SIG-M5 treated with dmso at 0.1 percent for 504 hours (cell line): ENCODE measurements around the gene OGFOD2.
A peak's percentile ranks its signal among the peaks of the same experiment; 100 is the strongest.

ENCODE experiments used
- DNase-seq: peaks from one replicate; lab custom pipeline; 2025; ENCODE audit not compliant: unreplicated experiment; lab: John Stamatoyannopoulos, UW

OGFOD2 gene

GRCh38 chr12:122976648-122976975, 1.6 kb downstream of the OGFOD2 start:
- DNase-seq, result no peak

DNA sequence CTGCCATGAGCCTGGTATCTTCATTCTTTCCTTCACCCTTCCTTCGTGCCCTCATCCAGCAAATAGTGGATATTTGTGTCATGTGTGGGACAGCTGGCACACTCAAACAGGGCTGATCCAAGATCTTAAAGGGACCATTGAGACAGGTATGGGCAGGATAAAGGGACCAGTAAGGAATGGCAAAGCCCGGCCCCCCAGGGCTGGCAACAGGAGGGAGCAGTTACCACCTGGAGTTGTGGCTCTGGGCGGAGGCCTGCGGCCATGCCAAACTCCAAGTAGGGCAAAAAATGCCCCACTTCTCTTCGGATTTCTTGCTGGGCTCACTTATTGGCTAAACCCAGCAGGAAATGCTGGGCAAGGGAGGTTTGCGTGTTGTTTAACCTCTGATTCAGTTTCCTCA, 2.1 kb downstream of the OGFOD2 start:
- DNase-seq, result no peak

DNA sequence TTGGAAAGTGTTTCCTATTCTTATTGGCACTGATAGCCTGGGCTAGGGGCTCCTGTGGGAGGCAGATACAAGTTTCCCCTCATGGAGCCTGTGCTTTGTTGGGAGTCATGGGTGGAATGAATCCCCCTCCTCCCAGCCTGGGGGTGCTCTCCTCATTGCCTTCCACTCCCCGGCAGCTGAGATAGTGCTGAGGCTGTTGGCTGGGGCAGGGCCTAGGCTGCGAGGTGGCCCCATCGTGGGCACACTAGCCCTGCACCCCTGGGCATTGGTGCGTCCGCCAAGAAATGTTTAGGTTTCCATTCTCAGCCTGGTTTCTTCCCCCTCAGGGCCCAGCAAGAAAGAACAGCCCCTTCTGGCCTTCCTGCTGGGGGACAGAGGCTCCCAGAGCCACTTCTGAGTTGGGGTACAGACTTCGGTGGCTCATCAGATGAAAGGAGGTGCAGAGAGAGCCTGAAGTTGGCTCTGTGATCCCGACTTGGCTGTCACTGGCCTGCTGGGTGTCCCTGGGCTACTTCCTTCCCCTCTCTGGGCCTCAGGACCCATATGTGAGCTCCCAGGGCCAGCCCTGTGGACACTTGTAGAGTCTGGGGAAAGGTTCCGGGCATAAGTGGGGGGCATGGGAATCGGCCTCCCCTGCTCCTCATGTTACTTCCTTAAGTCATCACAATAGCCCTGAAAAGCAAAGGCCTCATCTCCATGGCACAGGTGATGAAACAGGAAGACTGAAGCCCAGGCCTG, 2.8 kb downstream of the OGFOD2 start:
- no peak for DNase-seq

- DNase-seq, result no peak
Observed at GRCh38 chr12:122978507-122978955, 3.5 kb downstream of the OGFOD2 start.

DNA sequence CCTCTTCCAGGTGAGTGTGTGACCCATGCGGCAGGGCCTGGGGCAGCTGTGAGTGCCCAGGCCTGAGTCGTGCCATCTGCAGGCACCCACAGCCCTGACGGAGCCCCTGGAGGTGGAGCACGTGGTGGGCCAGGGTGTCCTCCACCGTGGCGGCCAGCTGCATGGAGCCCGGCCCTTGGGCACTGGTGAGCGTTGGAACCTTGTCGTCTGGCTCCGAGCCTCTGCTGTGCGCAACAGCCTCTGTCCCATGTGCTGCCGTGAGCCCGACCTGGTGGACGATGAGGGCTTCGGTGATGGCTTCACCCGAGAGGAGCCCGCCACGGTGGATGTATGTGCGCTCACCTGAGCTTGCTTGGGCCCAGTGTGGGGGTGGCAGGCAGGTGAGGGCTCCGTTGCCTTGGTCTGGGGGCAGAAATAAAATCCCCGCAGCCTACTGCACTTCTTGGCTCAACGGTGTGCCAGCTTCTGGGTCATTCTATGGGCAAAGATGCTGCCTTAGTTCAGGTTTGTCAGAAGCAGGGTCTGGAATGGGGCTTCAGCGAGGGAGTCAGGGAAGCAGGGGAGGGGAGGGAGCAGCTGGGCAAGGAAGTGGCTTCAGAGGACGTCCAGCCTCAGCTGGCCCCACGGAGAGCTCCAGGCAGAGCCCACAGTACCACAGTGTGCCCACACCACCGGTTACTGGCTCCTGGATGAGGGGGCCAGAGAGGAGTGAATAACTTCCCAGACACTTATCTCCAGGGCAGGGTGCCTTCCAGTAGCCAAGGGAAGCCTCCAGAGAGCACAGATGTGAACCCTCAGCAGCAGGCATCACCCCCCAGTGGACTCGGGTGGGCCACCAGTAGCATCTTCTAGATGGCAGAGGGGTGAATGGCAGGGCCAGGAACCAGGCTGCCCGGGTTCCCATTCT, 4.2 kb downstream of the OGFOD2 start:
- no peak for DNase-seq

GRCh38 chr12:122979908-122980182, 4.8 kb downstream of the OGFOD2 start:
- DNase-seq, result no peak

- peak; percentile 51 for DNase-seq
Observed at GRCh38 chr12:122980183-122981035, 5.4 kb downstream of the OGFOD2 start, which contains the start of gene ARL6IP4. ARL6IP4 (plus strand) TSS chr12:122980681; CDS start chr12:122981140, 459 bp downstream.

DNA sequence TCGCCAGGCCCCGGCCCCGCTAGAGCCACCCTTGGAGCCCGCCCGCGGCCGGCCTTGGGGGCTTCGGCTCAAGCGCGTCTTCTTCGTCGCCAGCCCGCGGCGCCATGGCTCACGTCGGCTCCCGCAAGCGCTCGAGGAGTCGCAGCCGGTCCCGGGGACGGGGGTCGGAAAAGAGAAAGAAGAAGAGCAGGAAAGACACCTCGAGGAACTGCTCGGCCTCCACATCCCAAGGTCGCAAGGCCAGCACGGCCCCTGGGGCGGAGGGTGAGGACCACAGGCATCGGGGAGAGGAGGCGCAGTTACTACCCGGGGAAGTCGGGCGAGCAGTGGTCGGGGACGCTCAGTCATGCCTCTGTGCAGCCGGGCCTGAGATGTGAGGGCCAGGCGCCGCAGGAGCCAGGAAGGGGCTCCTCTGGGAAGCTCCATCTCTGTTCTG, 6.0 kb downstream of the OGFOD2 start:
- no peak for DNase-seq

- DNase-seq, result peak; percentile 35
Observed at GRCh38 chr12:122981587-122982476, 6.8 kb downstream of the OGFOD2 start.

- no peak for DNase-seq
Observed at GRCh38 chr12:122982477-122982815, 7.4 kb downstream of the OGFOD2 start.

GRCh38 chr12:122982963-122983788, 8.1 kb downstream of the OGFOD2 start:
- DNase-seq, result no peak

DNA sequence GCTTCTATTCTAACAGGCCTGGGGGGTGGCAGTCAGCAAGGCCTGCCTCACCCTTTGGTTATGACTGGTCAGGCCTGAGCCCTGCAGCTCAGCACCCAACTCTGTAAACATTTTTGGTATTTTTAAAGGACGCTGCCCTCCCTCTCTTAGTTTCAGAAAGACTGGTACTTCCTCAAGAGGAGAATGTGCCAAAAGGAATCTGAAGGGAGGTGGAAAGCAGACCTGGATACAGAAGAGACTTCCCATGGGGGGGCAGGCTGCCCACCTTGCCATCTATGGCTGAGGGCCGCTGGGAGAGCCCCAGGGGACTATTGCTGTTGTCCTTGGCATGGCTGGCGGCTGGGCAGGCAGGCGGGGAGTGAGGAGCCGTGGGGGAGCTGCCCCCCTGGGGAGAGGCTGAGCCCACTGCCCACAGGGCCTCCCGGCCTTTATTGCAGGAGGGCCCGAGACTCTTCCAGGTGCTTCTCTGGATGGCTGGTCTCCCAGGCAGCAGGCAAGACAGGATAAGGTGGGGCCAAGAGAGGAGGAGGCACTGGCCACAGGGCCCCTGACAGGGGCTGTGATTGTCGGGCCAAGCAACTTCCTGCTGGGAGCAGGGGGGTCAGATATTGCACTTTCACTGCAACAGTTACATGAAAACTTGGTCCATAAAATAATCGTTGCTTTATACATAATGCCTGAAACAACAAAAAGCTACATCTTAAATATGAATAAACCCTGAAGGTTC, 8.9 kb downstream of the OGFOD2 start:
- no peak for DNase-seq

GRCh38 chr12:122984612-122985337, 9.7 kb downstream of the OGFOD2 start:
- DNase-seq, result no peak

DNA sequence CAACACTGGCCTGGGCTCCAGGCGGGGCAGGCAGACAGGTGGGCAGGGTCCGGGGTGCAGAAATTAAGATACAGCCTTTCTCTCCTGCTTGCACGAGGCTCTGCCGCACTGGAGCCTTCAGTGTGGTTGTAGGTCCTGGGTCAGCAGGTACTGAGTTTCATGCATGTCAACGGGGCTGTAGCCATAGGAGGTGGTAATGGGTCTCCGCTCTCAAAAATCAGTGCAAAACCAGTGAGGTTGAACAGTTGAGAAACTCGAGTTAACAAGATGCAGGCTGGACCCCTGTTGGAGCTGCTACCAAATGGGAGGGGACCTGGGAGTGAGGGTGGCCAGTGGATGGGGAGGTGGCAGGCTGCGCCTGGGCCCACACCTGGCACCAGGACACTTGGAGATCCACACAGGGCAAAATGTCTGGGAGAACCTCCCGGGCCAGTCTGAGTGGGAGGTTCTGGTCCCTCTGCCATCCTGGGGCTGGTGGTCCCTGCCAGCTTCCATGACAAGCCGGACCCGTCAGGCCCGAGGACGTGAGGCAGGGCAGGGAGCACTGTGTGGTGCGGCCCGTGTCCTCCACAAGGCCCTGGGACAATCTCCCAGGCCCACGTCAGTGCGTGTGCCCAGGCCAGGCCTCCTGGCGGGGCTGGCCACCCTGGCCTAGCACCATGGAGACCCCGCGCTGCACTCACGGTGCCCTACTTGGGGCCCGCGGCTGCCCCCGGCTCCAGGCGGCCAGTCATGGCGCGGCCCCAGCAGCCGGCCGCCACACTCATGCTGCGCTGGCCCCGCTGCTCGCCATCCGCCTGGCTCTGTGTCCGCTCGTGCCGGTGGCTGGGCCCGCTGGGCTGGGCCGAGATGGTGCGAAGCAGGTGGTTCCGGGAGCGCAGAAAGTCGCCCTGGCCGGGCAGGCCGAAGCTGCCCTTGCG, 10.6 kb downstream of the OGFOD2 start:
- DNase-seq, result no peak

DNA sequence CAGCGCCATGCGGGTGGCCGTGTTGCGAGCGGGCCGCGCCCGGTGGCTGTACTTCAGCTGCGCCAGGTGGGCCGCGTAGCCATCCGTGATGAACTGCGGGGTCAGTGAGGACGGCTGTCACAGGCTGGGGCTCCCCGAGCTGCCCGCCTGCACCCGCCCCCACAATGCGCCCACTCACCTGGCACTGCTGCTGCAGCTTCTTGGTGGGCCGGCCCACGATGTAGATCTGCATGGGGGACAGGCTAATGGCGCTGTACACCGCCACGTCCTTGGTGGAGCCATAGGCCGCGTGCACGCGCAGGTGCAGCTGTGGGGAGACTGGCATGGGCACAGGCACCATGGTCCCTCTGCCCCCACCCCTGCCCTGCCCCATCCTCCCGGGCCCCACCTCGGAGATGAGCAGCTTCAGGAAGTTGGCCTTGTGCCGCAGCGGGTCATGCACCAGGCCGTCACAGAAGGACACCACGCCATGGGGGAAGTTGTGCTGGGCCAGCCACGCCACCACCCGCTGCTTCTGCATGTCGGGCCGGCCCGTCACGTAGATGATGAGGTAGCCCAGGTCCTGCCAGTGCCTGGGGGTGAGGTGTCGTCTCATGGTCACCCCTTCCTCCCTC, 11.3 kb downstream of the OGFOD2 start:
- no peak for DNase-seq

DNA sequence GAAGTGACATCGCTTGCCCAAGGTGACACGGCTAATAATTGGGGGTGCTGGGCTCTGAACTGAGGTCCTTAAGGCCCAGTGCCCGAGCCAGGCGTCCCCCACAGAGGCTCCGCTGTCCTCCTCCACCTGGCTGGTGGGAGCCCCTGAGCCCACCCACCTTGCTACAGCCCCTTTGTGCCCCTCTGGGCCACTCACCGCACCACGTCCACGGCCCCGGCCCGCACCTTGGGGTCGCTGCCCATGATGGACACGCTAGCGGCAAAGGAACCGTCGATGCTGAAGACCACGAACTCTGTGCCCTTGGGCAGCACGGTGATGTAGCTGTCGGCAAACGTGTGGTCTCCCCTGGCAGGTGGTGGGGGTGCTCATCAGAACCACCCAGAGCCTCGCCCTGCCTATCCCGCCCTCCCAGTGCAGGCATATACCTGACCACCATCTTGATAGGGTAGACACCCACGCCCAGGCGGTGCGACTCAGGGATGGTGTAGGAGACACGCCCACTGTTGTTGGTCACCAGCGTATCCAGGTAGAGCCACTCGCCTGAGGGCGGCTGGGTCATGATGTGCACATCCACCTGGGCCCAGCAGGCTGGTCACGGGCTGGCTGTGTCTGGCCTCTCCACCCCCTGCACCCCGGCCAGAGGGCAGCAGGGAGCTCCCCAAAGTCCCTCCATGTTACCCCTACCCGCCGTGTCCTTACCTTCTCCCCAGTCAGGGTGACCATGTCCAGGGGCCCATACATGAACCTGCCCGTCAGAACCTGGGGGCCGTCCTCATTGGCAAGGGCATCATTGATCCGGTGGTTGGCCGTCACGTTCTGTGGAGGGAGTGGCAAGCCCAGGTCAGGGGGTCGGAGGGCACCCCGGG, 12.3 kb downstream of the OGFOD2 start:
- no peak for DNase-seq
